NCI-H2196 (cell line): ENCODE measurements around the gene OR4D5.

Experiments
- DNase-seq: peaks from one replicate; lab custom pipeline; 2025; ENCODE audit not compliant: unreplicated experiment; lab: John Stamatoyannopoulos, UW

The OR4D5 gene

GRCh38 chr11:123939317-123939716 lies at the start of gene OR4D5:
Gene OR4D5, plus strand, starts transcription at chr11:123939617. Its CDS starts 0 bp downstream, at chr11:123939617.
- no peak for DNase-seq

GRCh38 chr11:123892031-123892430 lies 47.4 kb upstream of the OR4D5 start:
- no peak for DNase-seq

DNA sequence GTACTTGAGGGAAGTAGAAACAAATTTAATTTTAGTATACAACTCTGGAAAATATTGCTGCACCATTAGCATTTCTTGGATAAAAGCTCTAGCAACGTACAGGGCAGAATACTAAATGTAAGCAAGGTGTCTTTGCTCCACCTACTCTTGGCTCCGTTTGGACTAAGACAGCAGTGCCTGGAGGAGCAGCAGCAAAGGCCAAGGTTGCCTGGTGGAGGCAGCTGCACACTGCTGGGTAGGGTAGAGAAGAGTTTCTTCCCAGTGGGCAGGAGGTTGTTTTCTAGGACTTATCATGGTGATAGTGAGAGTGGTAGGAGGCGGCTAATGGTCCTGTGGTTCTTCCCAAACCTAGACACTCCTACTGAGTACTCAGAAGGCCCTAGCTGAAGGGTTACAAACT lies 39.6 kb upstream of the OR4D5 start:
- no peak for DNase-seq

DNA sequence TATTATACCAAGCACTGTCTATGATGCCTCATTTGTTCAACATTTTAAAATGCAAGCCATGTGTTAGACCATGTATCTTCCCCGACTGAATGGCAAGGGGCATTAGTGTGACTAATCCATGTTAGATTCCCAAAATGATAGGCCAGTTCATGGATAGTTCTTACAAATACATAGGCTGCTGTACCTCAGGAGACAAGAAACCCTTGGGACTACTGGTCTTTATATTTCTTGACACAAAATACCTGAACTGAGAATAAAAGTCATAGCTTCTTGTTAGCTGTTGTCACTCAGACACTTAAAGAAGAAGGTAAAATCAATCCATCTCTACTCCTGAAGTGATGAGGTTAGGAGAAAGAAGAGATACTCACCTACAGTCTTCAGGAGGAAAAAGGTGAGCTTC lies 37.5 kb upstream of the OR4D5 start, which contains the start of gene OR8D4:
TSS of gene OR8D4 (plus strand) at position 301 of the 400 bp plus-strand sequence. CDS start 4,265 bp downstream, outside the sequence.
- DNase-seq, result no peak

GRCh38 chr11:123903932-123904331 lies 35.5 kb upstream of the OR4D5 start:
- no peak for DNase-seq

GRCh38 chr11:123904932-123905331 lies 34.5 kb upstream of the OR4D5 start:
- DNase-seq, result no peak

DNA sequence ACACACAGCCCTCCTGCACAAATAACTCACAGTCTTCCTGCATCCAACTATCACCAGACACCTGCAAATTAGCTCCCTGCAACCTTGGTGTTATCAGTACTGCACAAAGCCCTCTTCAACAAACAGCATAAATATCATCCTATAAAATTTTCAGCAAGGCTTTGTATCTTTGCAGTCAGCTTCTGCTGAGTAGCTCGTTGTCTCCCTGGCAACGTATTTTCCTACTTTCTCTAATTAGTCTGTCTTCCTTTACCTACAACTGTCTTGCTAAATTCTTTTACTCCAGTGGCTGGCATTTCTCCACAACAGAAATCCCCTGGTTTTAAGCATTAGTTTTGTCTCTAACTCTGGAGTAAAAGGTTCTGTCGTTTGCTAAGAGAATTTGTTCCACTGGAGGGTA lies 33.6 kb upstream of the OR4D5 start:
- DNase-seq, result no peak

DNA sequence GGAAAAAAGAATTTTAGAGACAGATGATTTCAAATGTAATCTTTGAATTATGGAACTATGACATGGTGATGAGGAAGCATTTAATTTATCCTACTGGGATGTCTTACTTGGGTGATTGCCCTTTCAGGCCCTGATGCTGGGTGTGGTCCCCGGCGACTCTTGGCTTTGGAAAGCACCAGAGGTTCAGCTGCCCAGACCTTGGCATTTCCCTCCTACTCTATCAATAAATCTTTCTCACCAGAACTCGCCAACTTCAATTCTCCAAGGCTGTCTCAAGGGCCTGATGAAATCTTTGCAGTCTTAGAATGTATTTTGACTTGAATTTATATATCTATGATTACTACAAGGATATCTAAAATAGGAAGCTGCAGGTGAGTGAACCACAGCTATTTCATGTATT lies 18.5 kb upstream of the OR4D5 start:
- no peak for DNase-seq

DNA sequence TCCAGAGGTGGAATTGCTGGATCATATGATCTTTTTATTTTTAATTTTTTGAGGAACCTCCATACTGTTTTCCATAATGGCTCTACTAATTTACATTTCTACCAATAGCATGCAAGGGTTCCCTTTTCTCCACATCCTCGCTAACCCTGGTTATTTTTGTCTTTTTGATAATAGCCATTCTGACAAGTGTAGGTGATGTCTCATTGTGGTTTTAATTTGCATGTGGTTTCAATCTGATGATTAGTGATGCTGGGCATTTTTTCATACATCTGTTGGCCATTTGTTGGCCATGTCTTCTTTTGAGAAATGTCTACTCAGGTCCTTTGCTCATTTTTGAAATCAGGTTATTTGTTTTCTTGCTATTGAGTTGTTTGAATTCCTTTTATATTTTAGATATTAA lies 15.4 kb upstream of the OR4D5 start:
- no peak for DNase-seq

DNA sequence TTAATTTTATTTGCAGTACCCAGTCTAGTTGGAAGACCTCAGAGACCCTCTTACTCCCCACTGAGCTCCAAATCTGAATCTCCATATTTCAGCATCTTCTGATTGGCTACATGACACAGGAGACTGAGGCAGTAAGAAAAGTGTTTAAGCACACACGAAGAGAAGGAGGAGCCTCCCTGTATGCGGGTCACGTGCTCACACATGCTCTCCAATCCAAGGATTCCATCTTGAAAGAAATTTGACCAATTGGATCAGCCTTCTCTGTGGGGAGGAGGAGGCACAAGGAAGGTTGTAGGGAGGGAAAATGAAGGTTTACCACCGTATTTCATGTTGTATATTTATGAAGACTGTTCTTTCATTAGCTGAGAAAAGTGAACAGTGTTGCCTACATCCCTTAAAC lies 3.0 kb downstream of the OR4D5 start:
- DNase-seq, result no peak

DNA sequence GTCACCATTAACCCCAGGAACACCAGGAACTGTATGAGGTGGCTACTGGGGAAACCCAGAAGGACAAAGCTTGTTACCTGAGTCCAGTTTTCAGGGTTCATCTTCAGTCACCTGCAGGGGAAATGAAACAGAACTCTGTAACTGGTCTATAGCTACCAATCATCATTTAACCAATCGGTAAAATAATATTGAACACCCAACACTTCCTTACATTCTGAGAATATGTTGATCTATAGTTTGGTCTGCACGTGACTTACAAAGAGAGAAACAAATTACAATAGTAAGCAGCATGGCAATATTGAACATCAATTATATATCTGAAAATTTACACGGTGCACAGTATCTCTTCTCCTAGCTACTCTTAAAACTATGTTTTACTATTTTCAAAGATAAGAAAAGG lies 4.3 kb downstream of the OR4D5 start, which contains the start of gene OR6T1:
TSS of gene OR6T1 (minus strand) at position 101 of the 400 bp plus-strand sequence. CDS start at position 101, 0 bp downstream.
- DNase-seq, result no peak

- no peak for DNase-seq
Measured at GRCh38 chr11:123945132-123945531, 5.7 kb downstream of the OR4D5 start.

- DNase-seq, result no peak
Measured at GRCh38 chr11:123956752-123957151, 17.3 kb downstream of the OR4D5 start.

- DNase-seq, result no peak
Measured at GRCh38 chr11:123973816-123974215, 34.4 kb downstream of the OR4D5 start.

GRCh38 chr11:123976770-123977560 lies 37.5 kb downstream of the OR4D5 start:
- no peak for DNase-seq

GRCh38 chr11:123977731-123978347 lies 38.4 kb downstream of the OR4D5 start, which contains the start of gene OR10S1:
Gene OR10S1, minus strand, starts transcription at chr11:123977781. Its CDS starts 117 bp downstream, at chr11:123977664.
- DNase-seq, result no peak

DNA sequence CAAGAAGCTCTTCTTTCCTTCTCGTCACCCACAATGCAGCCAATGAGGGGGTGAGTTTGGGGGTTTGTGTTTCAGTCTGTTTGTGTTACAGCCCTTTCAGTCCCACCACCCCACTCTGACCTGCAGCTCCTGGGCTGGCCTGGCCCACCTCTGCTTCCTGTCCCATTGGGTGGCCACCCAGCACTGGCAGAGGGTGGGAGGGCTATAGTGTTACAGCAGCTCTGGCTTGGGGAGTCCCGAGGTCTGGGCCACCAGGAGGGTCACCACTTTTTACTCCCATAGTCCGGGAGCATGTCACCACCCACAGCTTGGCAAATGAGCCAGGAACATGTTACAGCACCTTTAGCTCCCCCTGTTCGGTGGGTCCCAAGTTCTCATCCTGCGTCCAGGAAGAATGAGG lies 39.9 kb downstream of the OR4D5 start:
- DNase-seq, result no peak
